Osteocyte (in vitro differentiated cells): ENCODE data around the gene LDLRAD2. TPM values are rescaled to one million over a fixed set of nuclear protein-coding genes. Genes with fewer than 3 reads are reported as not detected.

Source experiments
- DNase-seq: peaks from one replicate; pipeline ENCODE4 v3.0.0; 2021; ENCODE audit warnings: mixed read lengths; ENCODE audit not compliant: unreplicated experiment; ENCODE audit errors: extremely low spot score
- H3K27ac Mint-ChIP-seq: one replicate; pipeline ENCODE4 v1.8.0; 2021; ENCODE audit warnings: mild to moderate bottlenecking, mixed read lengths; ENCODE audit not compliant: unreplicated experiment
- H3K27me3 Mint-ChIP-seq: one replicate; pipeline ENCODE4 v1.8.0; 2021; ENCODE audit warnings: mixed read lengths; ENCODE audit not compliant: unreplicated experiment
- H3K36me3 Mint-ChIP-seq: one replicate; pipeline ENCODE4 v1.8.0; 2021; ENCODE audit warnings: mixed read lengths; ENCODE audit not compliant: unreplicated experiment
- H3K4me1 Mint-ChIP-seq: one replicate; pipeline ENCODE4 v1.8.0; 2021; ENCODE audit warnings: mixed read lengths; ENCODE audit not compliant: unreplicated experiment
- H3K4me3 Mint-ChIP-seq: one replicate; pipeline ENCODE4 v1.8.0; 2021; ENCODE audit warnings: mild to moderate bottlenecking, moderate library complexity, mixed read lengths; ENCODE audit not compliant: unreplicated experiment
- H3K9me3 Mint-ChIP-seq: one replicate; pipeline ENCODE4 v1.8.0; 2021; ENCODE audit warnings: mixed read lengths; ENCODE audit not compliant: unreplicated experiment
- total RNA-seq: library from RNA; stranded (reverse); gene quantifications from 2 replicates; pipeline ENCODE4 v1.2.1, GENCODE V29; 2021
- TF ChIP-seq, protein P1 (sequence below): fragments of 200-600 bp; sonication (generic); IDR thresholded peaks from 2 replicates; pipeline ENCODE4 v1.5.0; 2021; ENCODE audit warnings: antibody characterized with exemption, mild to moderate bottlenecking, moderate library complexity

Gene LDLRAD2
- total RNA-seq, 1 donor from 2014 or later, result not detected

GRCh38 chr1:21852282-21853130, 40.4 kb downstream of the LDLRAD2 start:
- H3K27me3 Mint-ChIP-seq, result no peaks in the 10 kb centered on the region
- peaks cover 4% of the 10 kb centered on the region for H3K4me1 Mint-ChIP-seq
- TF ChIP-seq, protein P1, sequence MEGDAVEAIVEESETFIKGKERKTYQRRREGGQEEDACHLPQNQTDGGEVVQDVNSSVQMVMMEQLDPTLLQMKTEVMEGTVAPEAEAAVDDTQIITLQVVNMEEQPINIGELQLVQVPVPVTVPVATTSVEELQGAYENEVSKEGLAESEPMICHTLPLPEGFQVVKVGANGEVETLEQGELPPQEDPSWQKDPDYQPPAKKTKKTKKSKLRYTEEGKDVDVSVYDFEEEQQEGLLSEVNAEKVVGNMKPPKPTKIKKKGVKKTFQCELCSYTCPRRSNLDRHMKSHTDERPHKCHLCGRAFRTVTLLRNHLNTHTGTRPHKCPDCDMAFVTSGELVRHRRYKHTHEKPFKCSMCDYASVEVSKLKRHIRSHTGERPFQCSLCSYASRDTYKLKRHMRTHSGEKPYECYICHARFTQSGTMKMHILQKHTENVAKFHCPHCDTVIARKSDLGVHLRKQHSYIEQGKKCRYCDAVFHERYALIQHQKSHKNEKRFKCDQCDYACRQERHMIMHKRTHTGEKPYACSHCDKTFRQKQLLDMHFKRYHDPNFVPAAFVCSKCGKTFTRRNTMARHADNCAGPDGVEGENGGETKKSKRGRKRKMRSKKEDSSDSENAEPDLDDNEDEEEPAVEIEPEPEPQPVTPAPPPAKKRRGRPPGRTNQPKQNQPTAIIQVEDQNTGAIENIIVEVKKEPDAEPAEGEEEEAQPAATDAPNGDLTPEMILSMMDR, result no peak
- no peak overlapping the region for H3K27ac Mint-ChIP-seq
- no peak for DNase-seq
- H3K36me3 Mint-ChIP-seq, result peaks cover 26% of the 10 kb centered on the region
- H3K4me3 Mint-ChIP-seq, result no peak overlapping the region
- no peaks in the 10 kb centered on the region for H3K9me3 Mint-ChIP-seq

GRCh38 chr1:21853131-21853427, 41.0 kb downstream of the LDLRAD2 start:
- H3K4me3 Mint-ChIP-seq, result no peak overlapping the region
- no peak overlapping the region for H3K27ac Mint-ChIP-seq
- H3K27me3 Mint-ChIP-seq, result no peaks in the 10 kb centered on the region
- H3K4me1 Mint-ChIP-seq, result peaks cover 9% of the 10 kb centered on the region
- no peaks in the 10 kb centered on the region for H3K9me3 Mint-ChIP-seq
- TF ChIP-seq, protein P1, result no peak
- DNase-seq, result no peak
- peaks cover 31% of the 10 kb centered on the region for H3K36me3 Mint-ChIP-seq

DNA sequence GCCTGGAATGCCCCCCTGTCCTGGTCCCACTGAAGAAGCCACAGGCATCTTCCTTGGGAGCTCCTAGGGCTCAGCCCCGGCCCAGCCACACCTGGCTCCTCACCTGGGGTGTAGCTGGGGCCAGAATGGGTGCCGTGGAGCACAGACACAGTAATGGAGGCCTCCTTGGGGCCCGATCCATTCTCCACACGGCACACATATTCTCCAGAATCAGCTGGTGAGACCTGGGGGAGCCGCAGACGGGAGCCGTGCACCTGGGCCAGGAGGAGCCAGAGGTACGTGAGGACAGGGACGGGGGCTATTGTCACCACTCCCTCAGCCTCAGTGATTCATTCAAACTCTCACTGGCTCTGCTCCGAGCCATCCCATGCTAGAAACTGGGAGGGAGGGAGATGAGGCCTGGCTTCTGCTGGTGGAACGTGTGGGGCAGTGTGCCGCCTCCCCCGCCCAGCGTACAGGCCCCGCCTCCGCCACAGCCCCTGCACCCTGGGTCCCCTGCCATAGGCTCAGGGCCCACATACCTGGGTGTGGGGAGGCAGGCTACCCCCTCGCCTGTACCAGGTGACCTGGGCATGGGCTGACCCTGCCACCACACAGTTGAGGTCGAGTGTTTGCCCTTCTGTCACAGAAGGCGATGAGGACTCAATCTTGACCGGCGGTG, 42.2 kb downstream of the LDLRAD2 start:
- Mint-ChIP-seq H3K9me3 (no peaks in the 10 kb centered on the region), H3K27me3 (no peaks in the 10 kb centered on the region), H3K27ac (no peak overlapping the region), H3K4me3 (no peak overlapping the region), H3K36me3 (peaks cover 31% of the 10 kb centered on the region), H3K4me1 (peaks cover 14% of the 10 kb centered on the region)
- TF ChIP-seq, protein P1, result no peak
- no peak for DNase-seq

- no peaks in the 10 kb centered on the region for H3K27me3 Mint-ChIP-seq
- no peak overlapping the region for H3K4me3 Mint-ChIP-seq
- H3K9me3 Mint-ChIP-seq, result no peaks in the 10 kb centered on the region
- H3K27ac Mint-ChIP-seq, result no peak overlapping the region
- H3K36me3 Mint-ChIP-seq, result peaks cover 31% of the 10 kb centered on the region
- TF ChIP-seq, protein P1, result no peak
- no peak for DNase-seq
- peaks cover 14% of the 10 kb centered on the region for H3K4me1 Mint-ChIP-seq
Measured at GRCh38 chr1:21854751-21855131, 42.7 kb downstream of the LDLRAD2 start.
